ENCODE results near the gene LMBR1.

Gene LMBR1

DNA sequence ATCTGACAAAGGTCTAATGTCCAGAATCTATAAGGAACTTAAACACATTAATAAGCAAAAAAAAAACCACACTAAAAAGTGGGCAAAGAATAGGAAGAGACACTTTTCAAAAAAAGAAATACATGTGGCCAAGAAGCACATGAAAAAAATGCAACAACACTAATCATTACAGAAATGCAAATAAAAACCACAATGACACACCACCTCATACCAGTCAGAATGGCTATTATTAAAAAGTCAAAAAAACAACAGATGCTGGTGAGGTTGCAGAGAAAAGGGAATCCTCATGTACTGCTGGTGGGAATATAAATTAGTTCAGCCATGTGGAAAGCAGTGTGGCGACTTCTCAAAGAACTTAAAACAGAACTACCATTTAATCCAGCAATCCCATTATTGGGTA, 119.0 kb downstream of the LMBR1 start:
- DNase-seq (ENCODE audit: low read depth, low spot score), result no peak
- no peak overlapping the region for H3K4me3 ChIP-seq (ENCODE audit: low read length)

DNA sequence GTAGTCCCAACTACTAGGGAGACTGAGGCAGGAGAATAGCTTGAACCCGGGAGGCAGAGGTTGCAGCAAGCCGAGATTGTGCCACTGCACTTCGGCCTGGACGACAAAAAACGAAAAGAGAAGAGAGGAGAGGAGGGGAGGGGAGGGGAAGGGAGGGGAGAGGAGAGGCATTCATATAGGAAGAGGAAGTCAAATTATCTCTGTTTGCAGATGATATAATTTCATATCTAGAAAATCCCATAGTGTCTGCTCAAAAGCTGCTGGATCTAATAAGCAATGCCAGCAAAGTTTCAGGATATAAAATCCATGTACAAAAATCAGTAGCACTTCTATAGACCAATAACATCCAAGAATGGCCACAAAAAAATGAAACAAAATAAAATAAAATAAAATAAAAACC, 120.3 kb downstream of the LMBR1 start:
- no peak overlapping the region for H3K4me3 ChIP-seq (ENCODE audit: low read length)
- no peak for DNase-seq (ENCODE audit: low read depth, low spot score)

DNA sequence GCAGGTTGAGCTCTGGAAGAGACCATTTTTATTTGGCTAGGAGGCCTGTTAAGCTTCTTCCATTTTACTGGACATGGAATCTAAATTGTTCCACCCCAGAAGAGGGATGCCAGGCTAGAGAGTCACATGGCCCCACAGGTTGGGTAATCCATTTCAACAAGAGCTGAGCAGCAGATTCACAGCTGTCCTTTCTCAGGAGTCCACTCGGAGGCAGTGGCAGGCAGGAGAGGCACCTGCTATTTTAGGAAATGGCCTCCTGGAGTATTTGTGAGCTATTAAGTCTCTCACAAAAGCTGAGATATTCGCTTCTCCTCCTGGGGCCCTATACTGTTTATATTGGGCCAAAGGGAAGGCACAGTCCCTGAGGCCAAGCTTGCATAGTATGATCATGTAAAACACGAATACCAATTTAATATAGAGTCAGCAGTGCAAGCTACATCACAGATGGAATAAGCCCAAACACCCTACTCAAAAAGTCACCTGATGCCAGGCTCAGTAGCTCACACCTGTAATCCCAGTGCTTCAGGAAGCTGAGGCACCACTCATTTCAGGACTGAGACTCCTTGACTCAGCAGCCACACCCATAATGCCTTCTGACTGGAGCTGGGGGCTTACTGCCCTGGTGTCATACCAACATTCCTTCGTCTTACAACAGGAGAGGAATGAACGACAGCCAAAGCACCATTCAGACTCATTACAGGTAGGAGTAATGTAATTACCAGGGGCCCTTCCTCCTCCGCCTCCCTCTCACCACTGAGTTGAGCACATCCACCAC, 124.1 kb downstream of the LMBR1 start:
- no peak for DNase-seq (ENCODE audit: low read depth, low spot score)
- H3K4me3 ChIP-seq (ENCODE audit: low read length), result no peak overlapping the region

DNA sequence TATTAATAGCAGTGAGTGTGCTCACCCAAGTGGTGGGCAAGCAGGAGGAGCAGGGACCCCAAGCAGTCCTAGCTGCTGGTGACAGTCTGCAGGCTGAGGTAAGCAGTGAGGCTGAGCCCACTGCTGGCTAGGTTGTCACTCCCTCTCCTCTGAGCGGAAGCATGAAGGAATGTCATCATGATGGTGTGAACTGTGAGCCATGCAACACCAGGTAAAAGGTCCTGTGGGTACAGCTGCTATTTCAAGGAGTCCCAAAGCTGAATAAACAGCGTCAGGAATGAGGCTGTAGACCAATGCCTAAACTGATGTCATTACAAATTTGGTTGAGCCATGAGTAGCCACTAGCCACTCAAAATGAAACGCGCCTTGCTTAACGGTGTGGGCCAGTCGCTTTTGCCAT, 126.3 kb downstream of the LMBR1 start:
- H3K4me3 ChIP-seq (ENCODE audit: low read length), result no peak overlapping the region
- no peak for DNase-seq (ENCODE audit: low read depth, low spot score)

DNA sequence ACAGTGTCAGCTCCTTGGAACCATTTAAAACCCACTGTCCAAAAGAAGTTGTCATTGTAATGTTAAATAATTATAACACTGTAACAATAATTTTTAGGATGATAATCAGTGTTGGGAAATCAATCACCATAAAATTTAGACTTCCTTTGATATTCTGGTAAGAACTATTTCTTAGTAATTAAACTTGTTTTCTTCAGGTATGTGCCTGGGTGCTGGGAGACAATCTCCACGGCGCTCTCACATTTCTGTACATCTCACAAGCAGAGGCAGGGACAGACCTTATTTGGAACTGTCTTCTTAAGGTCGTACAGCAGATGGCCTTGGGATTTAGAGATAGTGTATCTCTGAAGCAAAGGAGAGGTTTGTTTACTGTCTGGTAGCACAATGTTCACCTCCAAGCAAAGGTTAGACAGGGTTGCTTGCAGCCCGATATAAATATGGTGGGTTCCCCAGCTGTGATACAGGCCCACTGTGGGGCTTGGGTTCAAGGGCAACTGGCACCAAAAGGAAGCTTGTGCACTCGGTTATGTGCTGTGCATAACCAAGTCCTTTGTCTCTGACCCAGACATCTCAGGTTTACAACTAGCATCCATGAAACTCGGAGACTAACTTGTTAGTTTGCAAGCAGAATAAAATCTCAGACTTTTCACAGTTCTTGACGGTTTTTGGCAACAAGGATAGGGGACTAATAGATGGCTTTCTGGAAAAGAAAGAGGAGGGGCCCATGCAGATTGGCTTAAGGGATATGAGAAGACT, 126.9 kb downstream of the LMBR1 start:
- no peak for DNase-seq (ENCODE audit: low read depth, low spot score)
- no peak overlapping the region for H3K4me3 ChIP-seq (ENCODE audit: low read length)

DNA sequence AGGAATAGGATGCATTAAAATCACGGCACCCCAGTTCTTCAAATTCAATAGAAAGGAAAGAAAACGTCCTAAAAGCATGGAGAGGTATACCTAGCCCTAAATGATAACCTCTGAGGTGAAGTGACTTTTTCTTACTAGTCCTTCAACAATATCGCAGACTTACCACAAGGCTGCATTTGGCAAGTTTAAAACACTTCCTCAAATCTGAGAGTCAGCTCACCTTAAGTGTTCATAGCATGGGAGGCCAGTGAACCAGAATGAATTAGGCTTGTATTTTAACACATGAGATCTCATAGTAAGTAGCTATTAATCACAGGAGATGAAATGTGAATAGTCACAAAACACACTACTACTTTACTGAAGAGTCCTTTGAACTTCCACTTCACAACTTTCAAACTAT, 128.2 kb downstream of the LMBR1 start:
- DNase-seq (ENCODE audit: low read depth, low spot score), result no peak

DNA sequence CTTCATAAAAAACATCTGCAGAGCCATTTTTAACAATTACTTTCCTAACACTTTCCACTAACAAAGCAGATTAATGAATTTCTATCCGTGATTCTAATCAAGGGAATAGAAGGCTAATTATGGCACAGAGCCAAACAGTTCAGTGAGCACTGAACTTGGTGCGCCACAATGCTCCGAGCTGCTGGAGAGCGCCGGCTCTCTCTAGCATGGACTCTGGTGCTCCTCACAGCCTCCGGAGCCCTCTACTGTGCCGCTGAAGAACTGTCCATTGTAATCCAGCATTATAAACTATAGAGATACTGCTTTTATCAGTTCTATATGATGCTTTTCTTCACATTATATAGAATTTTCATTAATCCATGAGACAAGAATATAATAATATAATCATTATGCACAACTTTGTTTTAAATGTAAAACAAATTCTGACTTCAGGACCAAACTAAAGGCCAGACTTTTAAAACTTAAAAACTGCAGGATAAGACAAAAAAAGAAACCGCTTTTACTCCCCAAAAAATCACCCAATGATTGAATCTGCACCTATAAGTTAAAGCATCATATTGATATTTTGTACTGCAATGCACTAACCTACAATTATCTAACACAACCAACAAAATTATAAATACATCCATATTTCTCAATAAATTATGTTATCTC, 128.8 kb downstream of the LMBR1 start:
- peak; percentile 10 for DNase-seq (ENCODE audit: low read depth, low spot score)
- no peak overlapping the region for H3K4me3 ChIP-seq (ENCODE audit: low read length)

More for the DNA sequence above, 128.2 kb downstream of the LMBR1 start:
- H3K4me3 ChIP-seq (ENCODE audit: low read length), result no peak overlapping the region

DNA sequence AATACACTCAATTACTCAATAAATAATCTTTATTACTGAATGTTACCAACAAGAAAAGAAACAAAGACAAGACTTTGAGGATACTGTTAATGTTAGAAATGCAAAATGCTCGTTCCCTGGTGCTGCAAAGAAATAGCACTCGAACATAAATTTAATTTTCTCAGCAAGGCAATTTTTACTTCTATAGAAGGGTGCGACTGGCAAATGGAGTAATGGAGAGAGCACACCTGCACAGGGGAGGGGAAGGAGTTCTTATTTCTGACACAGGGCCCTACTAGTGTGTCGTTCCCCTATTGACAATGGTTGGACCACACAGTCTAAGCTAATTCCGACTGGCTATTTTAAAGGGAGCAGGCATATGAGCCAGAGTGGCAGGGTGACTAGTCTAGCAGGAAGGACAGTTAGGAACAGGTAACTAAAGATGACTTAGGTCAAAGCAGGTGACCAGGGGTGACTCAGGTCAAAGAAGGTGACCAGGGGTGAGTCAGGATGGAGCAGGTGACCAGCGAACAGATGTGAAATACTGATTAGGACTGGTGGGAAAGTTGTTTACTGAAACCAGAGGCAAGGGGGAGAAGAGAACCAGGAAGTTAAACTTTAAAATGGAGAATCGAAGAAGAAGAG, 133.3 kb downstream of the LMBR1 start:
- no peak overlapping the region for H3K4me3 ChIP-seq (ENCODE audit: low read length)
- DNase-seq (ENCODE audit: low read depth, low spot score), result no peak

DNA sequence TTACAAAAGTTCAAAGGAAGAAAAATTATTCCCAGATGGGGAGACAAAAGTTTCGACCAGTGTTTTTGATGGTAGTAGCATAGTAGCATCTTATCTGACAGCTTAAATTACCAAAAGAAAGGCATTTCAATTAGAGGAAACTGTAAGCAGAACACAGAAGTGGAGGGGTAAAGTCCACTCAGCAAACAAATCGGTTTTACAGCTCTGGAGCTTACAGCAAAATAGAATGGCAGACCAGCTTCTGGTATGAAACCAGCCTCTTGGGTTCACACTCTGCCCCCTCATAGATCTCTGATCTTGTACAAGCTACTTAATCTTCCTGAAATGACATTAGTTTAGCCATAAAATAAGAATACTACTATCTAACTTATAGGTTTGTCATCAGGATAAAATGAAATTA, 133.8 kb downstream of the LMBR1 start:
- DNase-seq (ENCODE audit: low read depth, low spot score), result no peak
- H3K4me3 ChIP-seq (ENCODE audit: low read length), result no peak overlapping the region

DNA sequence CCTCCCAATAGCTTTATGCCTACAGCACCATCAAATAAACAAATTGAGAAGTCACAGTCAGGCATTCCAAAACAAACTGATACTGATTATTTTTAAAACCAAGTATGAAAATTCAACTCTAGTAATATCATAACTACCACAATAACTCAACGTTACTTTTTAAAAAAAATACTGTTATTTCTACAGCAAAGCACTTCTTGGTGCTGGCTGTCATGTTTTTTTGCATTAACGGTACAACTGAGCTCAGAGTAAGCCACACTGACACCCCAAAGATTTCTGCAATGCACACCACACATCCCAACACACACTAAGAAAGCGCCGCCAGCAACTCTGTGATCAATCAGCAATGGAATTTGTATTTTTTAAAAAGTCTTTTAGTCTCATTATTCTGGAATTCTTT, 138.8 kb downstream of the LMBR1 start:
- no peak overlapping the region for H3K4me3 ChIP-seq (ENCODE audit: low read length)
- DNase-seq (ENCODE audit: low read depth, low spot score), result no peak

DNA sequence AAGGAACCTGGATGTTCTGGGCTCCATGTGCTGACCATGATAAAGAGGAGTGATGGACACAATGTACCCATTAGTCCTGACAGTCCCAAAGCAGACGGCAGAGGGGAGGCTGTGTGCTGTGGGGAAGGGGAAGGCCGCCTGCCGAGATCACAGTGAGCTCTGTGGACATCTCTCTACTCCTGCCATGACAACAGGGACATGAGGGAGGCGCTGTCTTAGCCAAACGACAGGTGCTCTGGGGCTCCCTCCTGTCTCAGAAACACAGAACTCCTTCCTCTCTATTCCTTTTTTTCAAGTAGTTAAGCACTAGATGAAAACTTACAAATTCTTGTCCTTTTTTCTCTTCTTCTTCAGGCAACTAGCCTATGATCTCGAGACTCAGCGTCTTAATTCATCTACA, 139.4 kb downstream of the LMBR1 start:
- H3K4me3 ChIP-seq (ENCODE audit: low read length), result no peak overlapping the region
- DNase-seq (ENCODE audit: low read depth, low spot score), result no peak

DNA sequence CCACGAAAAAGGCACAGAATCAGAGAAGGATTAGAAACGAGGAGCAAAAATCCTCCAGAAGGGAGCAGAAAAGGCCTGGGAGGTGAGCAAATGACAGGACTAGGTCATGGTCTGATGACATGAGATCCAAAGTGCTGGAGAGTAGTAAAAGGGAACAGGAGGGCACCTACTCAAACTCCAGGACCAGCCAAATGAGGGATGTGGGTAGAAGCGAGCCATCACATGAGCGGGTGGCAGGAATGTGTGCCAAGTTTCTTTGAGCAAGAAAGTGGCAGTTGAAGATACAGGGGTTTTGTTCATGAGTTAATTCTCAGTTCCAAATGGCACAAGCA, 139.8 kb downstream of the LMBR1 start:
- DNase-seq (ENCODE audit: low read depth, low spot score), result no peak
- H3K4me3 ChIP-seq (ENCODE audit: low read length), result no peak overlapping the region

DNA sequence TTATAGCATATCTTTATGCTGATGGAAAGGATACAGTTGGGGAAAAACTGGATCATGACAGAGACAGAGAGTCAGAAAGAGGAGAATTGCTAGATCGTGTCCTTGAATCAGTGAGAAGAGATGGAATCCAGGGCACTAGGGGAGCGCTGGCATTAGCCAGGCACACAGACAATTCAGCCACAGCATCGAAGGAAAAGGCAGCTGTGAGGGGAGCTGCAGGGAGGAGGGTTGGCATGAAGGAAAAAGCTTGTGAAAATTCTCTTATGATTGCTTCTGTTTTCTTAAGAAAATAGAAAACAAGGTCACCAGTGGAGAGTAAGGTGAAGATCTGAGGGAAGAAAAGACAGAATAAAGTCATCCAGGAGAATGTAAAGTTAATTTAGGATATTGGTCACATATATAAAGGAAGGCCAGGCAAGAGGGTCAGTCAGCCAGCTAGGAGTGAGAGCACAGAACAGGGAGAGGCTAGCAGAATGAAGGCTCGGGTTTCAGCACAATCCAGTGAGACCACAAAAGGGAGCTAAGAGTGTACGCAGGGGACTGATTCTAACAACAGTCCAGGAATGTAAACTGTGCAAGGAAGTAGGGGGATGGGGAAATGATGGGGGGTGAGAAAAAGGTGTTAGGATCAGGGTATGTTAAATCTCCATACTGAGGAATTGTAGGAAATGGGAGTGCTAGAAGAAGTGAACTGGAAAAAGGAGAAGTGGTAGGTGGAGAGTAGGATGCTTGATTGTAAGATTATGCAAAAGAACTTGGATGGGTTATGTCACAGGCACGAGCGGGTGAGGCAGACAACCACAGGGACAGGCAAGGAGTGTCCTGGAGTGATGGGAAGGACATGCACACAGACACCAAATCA, 140.4 kb downstream of the LMBR1 start:
- H3K4me3 ChIP-seq (ENCODE audit: low read length), result no peak overlapping the region
- DNase-seq (ENCODE audit: low read depth, low spot score), result no peak

DNA sequence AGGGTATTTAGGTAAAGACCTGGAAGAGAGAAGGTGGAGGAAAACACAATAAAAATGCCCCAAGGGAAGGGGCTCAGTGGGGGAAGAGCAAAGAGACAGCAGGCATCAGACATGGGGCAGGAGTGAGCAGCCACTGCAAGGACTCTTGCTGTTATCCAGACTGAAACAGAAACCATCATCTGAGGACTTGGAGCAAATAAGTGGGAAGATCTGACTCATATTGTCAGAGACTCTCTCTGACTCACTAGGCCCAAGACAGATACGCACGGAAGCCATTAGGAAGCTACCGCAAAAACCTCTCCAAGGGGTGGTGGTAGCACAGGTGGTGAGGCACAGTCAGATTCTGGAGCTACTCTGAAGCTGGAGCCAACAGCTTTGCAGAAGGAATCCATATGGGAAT, 141.7 kb downstream of the LMBR1 start:
- DNase-seq (ENCODE audit: low read depth, low spot score), result no peak
- H3K4me3 ChIP-seq (ENCODE audit: low read length), result no peak overlapping the region

DNA sequence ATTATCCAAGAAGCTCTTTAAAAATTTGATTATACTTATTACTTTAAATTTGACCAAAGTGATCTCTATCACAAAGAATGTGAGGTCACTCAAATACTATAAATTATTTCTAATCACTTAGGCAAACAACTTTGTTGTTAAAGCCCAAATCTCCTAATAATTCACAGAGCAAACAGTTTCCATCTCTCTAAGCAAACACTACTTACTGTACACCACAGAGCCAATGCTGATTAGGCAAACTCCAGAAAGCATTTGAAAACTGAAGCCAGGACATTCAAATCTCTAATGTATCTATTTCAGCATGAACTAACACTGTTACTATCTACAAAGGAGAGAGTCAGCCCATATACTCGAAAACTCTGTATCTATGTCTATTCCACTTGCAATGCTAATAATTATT, 145.3 kb downstream of the LMBR1 start:
- no peak for DNase-seq (ENCODE audit: low read depth, low spot score)
- H3K4me3 ChIP-seq (ENCODE audit: low read length), result no peak overlapping the region

DNA sequence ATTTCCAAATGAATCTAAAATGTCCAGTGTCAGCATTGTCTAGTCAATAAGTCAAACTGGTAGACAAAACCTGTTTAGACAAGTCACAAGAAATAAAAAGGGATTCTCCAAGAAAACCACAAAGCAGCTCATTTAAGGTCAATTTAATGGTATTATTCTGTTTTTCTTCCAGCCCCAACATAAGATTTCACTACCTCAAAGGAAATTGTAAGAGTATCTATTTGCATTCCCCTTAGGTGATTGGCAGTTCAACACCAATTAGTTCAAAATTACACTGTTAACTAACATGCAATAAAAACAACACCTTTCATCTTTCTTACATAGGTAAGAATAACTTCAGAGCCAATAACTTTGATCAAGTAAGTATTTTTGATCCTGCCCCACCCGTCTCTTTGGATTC, 146.1 kb downstream of the LMBR1 start:
- DNase-seq (ENCODE audit: low read depth, low spot score), result no peak
- H3K4me3 ChIP-seq (ENCODE audit: low read length), result no peak overlapping the region

DNA sequence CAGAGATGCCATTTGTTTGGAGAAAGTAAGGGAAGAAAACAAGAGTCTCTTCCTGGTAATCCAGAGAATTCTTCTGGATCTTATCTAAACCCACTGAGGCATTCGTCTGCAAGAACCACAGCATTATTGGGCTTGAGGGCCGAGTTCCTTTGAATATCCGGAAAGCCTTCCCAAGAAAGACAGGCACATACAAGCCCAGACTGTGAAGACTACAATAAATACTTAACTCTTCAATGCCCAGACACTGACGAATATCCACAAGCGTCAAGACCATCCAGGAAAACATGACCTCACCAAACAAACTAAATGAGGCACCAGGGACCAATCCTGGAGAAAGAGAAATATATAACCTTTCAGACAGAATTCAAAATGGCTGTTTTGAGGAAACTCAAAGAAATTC, 153.4 kb downstream of the LMBR1 start:
- no peak overlapping the region for H3K4me3 ChIP-seq (ENCODE audit: low read length)
- DNase-seq (ENCODE audit: low read depth, low spot score), result no peak

DNA sequence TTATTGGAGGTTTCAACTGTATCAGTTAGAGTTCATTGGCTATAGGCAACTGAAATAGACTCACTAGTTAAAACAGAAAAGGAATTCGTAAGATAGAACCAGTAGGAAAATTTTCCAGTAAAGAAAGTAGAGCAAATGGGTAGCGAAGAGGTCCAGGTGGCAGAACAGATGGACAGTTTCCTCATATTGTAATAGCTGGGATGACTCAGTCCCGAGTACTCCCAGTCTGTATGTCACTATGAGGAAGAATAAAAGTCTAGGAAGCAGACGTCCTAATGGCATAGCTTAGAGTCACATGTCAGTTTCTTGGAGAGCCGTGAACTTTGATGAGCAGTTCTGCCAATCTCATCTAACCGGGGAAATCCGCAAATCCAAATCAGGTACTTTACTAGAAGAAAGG, 157.1 kb downstream of the LMBR1 start:
- H3K4me3 ChIP-seq (ENCODE audit: low read length), result no peak overlapping the region
- no peak for DNase-seq (ENCODE audit: low read depth, low spot score)

DNA sequence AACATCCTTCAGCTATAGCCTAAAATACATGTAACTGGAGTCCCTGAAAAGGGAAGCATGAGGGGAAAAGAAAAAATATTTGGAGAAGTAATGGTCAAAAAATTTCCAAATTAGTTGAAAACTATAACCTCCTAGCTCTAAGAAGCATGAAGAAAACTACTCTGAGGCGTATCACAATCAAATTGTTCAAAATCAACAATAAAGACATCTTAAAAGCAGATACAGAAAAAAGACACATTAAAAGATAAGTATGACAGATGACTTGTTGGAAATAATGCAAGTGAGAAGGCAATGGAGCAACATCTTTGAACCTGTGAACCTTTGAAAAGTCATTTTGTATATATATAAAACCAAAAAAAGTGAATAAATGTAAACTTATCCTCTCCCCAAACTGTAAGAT, 159.3 kb downstream of the LMBR1 start:
- H3K4me3 ChIP-seq (ENCODE audit: low read length), result no peak overlapping the region

More for the DNA sequence above, 159.3 kb downstream of the LMBR1 start:
- DNase-seq (ENCODE audit: low read depth, low spot score), result no peak

Measured in Jurkat, Clone E6-1 (cell line).